H1 (cell line): ENCODE data around the gene C2CD4C. TPM values are rescaled to one million over a fixed set of nuclear protein-coding genes. Genes with fewer than 3 reads are reported as not detected.

ENCODE experiments used
- CTCF ChIA-PET: fragments of 300-600 bp; sonication (Branson Sonifier 250); formaldehyde crosslinking; loops from one replicate; lab custom pipeline; 2021; ENCODE audit not compliant: partially characterized antibody; lab: Charles Lee
- POLR2A ChIA-PET: fragments of 300-600 bp; sonication (Branson Sonifier 250); formaldehyde crosslinking; loops from one replicate; lab custom pipeline; 2021; ENCODE audit warnings: inconsistent platforms; ENCODE audit not compliant: partially characterized antibody; lab: Charles Lee
- DNase-seq, 2 experiments: peaks; one replicate each; pipeline versions ENCODE4 v3.0.0 to v3.0.0-alpha.2; 2010 to 2022; ENCODE audit warnings: low spot score in 2 of 2, low read depth in 1 of 2, mixed read lengths in 1 of 2
- FAIRE-seq: peaks from 2 replicates; lab custom pipeline; 2011; peaks lifted over from hg19 to GRCh38; lab: Jason Lieb, UNC
- H2AFZ ChIP-seq: 2 replicates; pipeline ENCODE4 v1.8.1; 2012; ENCODE audit warnings: low read length, inconsistent platforms
- H2AK5ac ChIP-seq: 2 replicates; pipeline ENCODE4 v1.6.1; 2013; ENCODE audit warnings: low read depth, low read length
- H2BK120ac ChIP-seq: replicated peaks from 2 replicates; pipeline ENCODE3; 2013; ENCODE audit warnings: low read depth, low read length, inconsistent platforms
- H2BK12ac ChIP-seq: 2 replicates; pipeline ENCODE4 v1.6.1; 2013; ENCODE audit warnings: low read depth, low read length
- H2BK15ac ChIP-seq: 2 replicates; pipeline ENCODE4 v1.6.1; 2013; ENCODE audit warnings: low read length
- H2BK20ac ChIP-seq: 2 replicates; pipeline ENCODE4 v1.6.1; 2013; ENCODE audit warnings: low read length
- H2BK5ac ChIP-seq: 2 replicates; pipeline ENCODE4 v1.6.1; 2013; ENCODE audit warnings: low read depth, low read length
- H3K14ac ChIP-seq: 2 replicates; pipeline ENCODE4 v1.6.1; 2013; ENCODE audit warnings: inconsistent platforms; ENCODE audit not compliant: insufficient read length
- H3K18ac ChIP-seq: 2 replicates; pipeline ENCODE4 v1.6.1; 2013; ENCODE audit warnings: low read length; ENCODE audit errors: extremely low read depth
- H3K23ac ChIP-seq: 2 replicates; pipeline ENCODE4 v1.6.1; 2013; ENCODE audit warnings: inconsistent platforms; ENCODE audit not compliant: insufficient read length
- H3K23me2 ChIP-seq: 2 replicates; pipeline ENCODE4 v1.6.1; 2013; ENCODE audit warnings: low read depth, low read length
- H3K27ac ChIP-seq: 2 replicates; pipeline ENCODE4 v1.6.1; 2011; ENCODE audit warnings: low read depth, low read length, inconsistent platforms
- H3K27me3 ChIP-seq, 4 experiments: replicated peaks in 1 of 4; 1 replicate in 1 of 4; 2 replicates in 3 of 4; pipeline versions ENCODE4 v1.6.1 to v1.8.1; 2011 to 2013; ENCODE audit warnings: low read length in 3 of 4, mild to moderate bottlenecking in 3 of 4, inconsistent platforms in 2 of 4, mixed read lengths in 2 of 4, moderate library complexity in 1 of 4; ENCODE audit not compliant: control insufficient read depth in 3 of 4, insufficient read depth in 3 of 4; ENCODE audit errors: extremely low read depth in 1 of 4
- H3K36me3 ChIP-seq, 4 experiments: 2 replicates each; pipeline versions ENCODE4 v1.6.1 to v1.8.1; 2011 to 2013; ENCODE audit warnings: mild to moderate bottlenecking in 4 of 4, low read length in 3 of 4, moderate library complexity in 2 of 4, control low read depth in 1 of 4, inconsistent platforms in 1 of 4; ENCODE audit not compliant: insufficient read depth in 4 of 4, control insufficient read depth in 2 of 4
- H3K4ac ChIP-seq: replicated peaks from 2 replicates; pipeline ENCODE3; 2013; ENCODE audit warnings: low read length, low read depth, mixed read lengths, inconsistent platforms; ENCODE audit not compliant: insufficient read length
- H3K4me1 ChIP-seq, 4 experiments: replicated peaks in 1 of 4; 1 replicate in 1 of 4; 2 replicates in 3 of 4; pipeline versions ENCODE4 v1.6.1 to v1.8.1; 2011 to 2013; ENCODE audit warnings: low read length in 3 of 4, inconsistent platforms in 2 of 4, mixed read lengths in 1 of 4; ENCODE audit not compliant: insufficient read depth in 4 of 4, control insufficient read depth in 3 of 4
- H3K4me2 ChIP-seq, 2 experiments: 2 replicates each; pipeline versions ENCODE4 v1.6.1 to v1.8.1; 2011 to 2013; ENCODE audit warnings: low read depth in 2 of 2, low read length in 2 of 2, control low read depth in 1 of 2, inconsistent platforms in 1 of 2, mild to moderate bottlenecking in 1 of 2; ENCODE audit not compliant: insufficient read depth in 1 of 2
- H3K4me3 ChIP-seq, 4 experiments: fragments of 200-600, 300-600 bp in 1 of 4; sonication (generic), shearing (Covaris generic), sonication (Bioruptor Twin) in 1 of 4; 2 replicates each; pipeline versions ENCODE4 v1.5.1 to v1.8.1; 2011 to 2016; ENCODE audit warnings: low read length in 4 of 4, low read depth in 3 of 4, control low read depth in 2 of 4, inconsistent platforms in 2 of 4, mild to moderate bottlenecking in 2 of 4, mixed read lengths in 1 of 4, moderate library complexity in 1 of 4; ENCODE audit not compliant: insufficient read depth in 2 of 4; ENCODE audit errors: extremely low read depth in 1 of 4
- H3K56ac ChIP-seq: replicated peaks from 2 replicates; pipeline ENCODE3; 2013; ENCODE audit warnings: low read depth, mild to moderate bottlenecking, mixed read lengths, low read length, inconsistent platforms; ENCODE audit not compliant: insufficient read length
- H3K79me1 ChIP-seq: 2 replicates; pipeline ENCODE4 v1.6.1; 2013; ENCODE audit warnings: low read depth, low read length, control low read depth
- H3K79me2 ChIP-seq, 2 experiments: 2 replicates each; pipeline versions ENCODE4 v1.6.1 to v1.8.1; 2012 to 2013; ENCODE audit warnings: low read length in 2 of 2, mild to moderate bottlenecking in 2 of 2, inconsistent platforms in 1 of 2; ENCODE audit not compliant: insufficient read depth in 2 of 2, control insufficient read depth in 1 of 2
- H3K9ac ChIP-seq, 4 experiments: replicated peaks in 1 of 4; 1 replicate in 1 of 4; 2 replicates in 3 of 4; pipeline versions ENCODE4 v1.6.1 to v1.8.1; 2011 to 2013; ENCODE audit warnings: low read depth in 3 of 4, low read length in 3 of 4, control low read depth in 2 of 4, mild to moderate bottlenecking in 2 of 4, moderate library complexity in 2 of 4, inconsistent platforms in 1 of 4; ENCODE audit errors: extremely low read depth in 1 of 4
- H3K9me3 ChIP-seq, 2 experiments: 2 replicates each; pipeline versions ENCODE4 v1.6.1 to v1.8.1; 2012 to 2013; ENCODE audit warnings: mild to moderate bottlenecking in 2 of 2, moderate library complexity in 2 of 2, control low read depth in 1 of 2, inconsistent platforms in 1 of 2, low read depth in 1 of 2, low read length in 1 of 2, mixed read lengths in 1 of 2; ENCODE audit not compliant: insufficient read depth in 2 of 2
- H4K20me1 ChIP-seq, 2 experiments: replicated peaks in 1 of 2; 2 replicates each; pipeline versions ENCODE3 to v1.8.1; 2011 to 2013; ENCODE audit warnings: inconsistent platforms in 2 of 2, low read length in 2 of 2, mild to moderate bottlenecking in 1 of 2; ENCODE audit not compliant: insufficient read depth in 2 of 2, control insufficient read depth in 1 of 2
- H4K5ac ChIP-seq: 2 replicates; pipeline ENCODE4 v1.6.1; 2013; ENCODE audit warnings: low read length, low read depth, mixed read lengths, inconsistent platforms; ENCODE audit not compliant: insufficient read length
- H4K8ac ChIP-seq: 2 replicates; pipeline ENCODE4 v1.8.0; 2013; ENCODE audit warnings: mild to moderate bottlenecking, moderate library complexity, low read length, inconsistent platforms; ENCODE audit not compliant: insufficient read depth; ENCODE audit errors: extremely low read depth
- H4K91ac ChIP-seq: replicated peaks from 2 replicates; pipeline ENCODE3; 2013; ENCODE audit warnings: low read length, mixed read lengths, inconsistent platforms; ENCODE audit not compliant: insufficient read length
- BCL11A ChIP-seq, 2 experiments: IDR thresholded peaks; one replicate each; pipeline ENCODE4 v1.6.1; 2011; ENCODE audit warnings: low read depth in 2 of 2, low read length in 2 of 2, mild to moderate bottlenecking in 2 of 2
- CBX5 ChIP-seq: fragments of 300-800, 300-1000 bp; sonication (generic); IDR thresholded peaks from 2 replicates; pipeline ENCODE4 v1.7.1; 2016; ENCODE audit warnings: antibody characterized with exemption, low read length, low read depth
- CEBPB ChIP-seq: IDR thresholded peaks from 2 replicates; pipeline ENCODE4 v1.6.1; 2012; ENCODE audit warnings: low read depth, low read length
- CHD1 ChIP-seq: IDR thresholded peaks from 2 replicates; pipeline ENCODE4 v1.6.1; 2012; ENCODE audit warnings: low read depth, low read length, improper control_type of control experiment
- GTF2F1 ChIP-seq: IDR thresholded peaks from 2 replicates; pipeline ENCODE4 v1.6.1; 2012; ENCODE audit warnings: low read depth, low read length, improper control_type of control experiment, borderline replicate concordance
- POLR2A ChIP-seq, 2 experiments: IDR thresholded peaks; 1 replicate in 1 of 2; 2 replicates in 1 of 2; pipeline ENCODE4 v1.6.1; 2011; ENCODE audit warnings: low read depth in 2 of 2, low read length in 2 of 2, mild to moderate bottlenecking in 2 of 2; ENCODE audit errors: control extremely low read depth in 1 of 2
- SIRT6 ChIP-seq: IDR thresholded peaks from one replicate; pipeline ENCODE4 v1.7.1; 2012; ENCODE audit warnings: low read length, inconsistent platforms
- SP4 ChIP-seq: IDR thresholded peaks from 2 replicates; pipeline ENCODE4 v1.6.1; 2012; ENCODE audit warnings: low read length, inconsistent platforms
- YY1 ChIP-seq: IDR thresholded peaks from 2 replicates; pipeline ENCODE4 v1.6.1; 2011; ENCODE audit warnings: low read depth, mild to moderate bottlenecking, low read length
- WGBS, 2 experiments: shearing (Covaris generic) in 1 of 2; methylation state at CpG; one replicate each; pipeline versions ENCODE4 v1.1.6 to v1.1.7; 2013 to 2015; ENCODE audit warnings: low lambda C conversion rate in 2 of 2, mixed read lengths in 2 of 2, inconsistent platforms in 1 of 2, low coverage in 1 of 2, missing lambda C conversion rate in 1 of 2; ENCODE audit not compliant: insufficient replicate concordance in 2 of 2, insufficient coverage in 1 of 2, insufficient read length in 1 of 2; ENCODE audit errors: extremely low coverage in 1 of 2, missing lambda C conversion rate in 1 of 2; 5-methylcytosine and 5-hydroxymethylcytosine counted together
- polyA plus RNA-seq, 7 experiments: library from polyadenylated mRNA; depleted of rRNA in 3 of 7; stranded (reverse) in 5 of 7; unstranded in 2 of 7; fragments of >200 nt in 5 of 7; fragments of 200-250 nt in 2 of 7; gene quantifications; 1 replicate in 5 of 7; 2 replicates in 1 of 7; 4 replicates in 1 of 7; pipeline versions ENCODE4 v1.2.1 to v1.2.3, GENCODE V29; 2011 to 2013; ENCODE audit warnings: missing spikeins in 2 of 7, mixed read lengths in 2 of 7
- total RNA-seq: library from RNA; stranded (reverse); fragmentation: NEBNext Ultra II Directional; extraction: Animal tissue kit (Norgen Biotek cat#: 25700); gene quantifications from 2 replicates; pipeline ENCODE4 v1.2.1, GENCODE V29; 2021
- TF ChIP-seq, protein P1 (sequence below): IDR thresholded peaks from 2 replicates; pipeline ENCODE4 v1.6.1; 2011; ENCODE audit warnings: low read depth, mild to moderate bottlenecking, low read length; ENCODE audit not compliant: insufficient read depth

C2CD4C gene
- total and polyA plus RNA-seq, 2 of the 8 experiments (the other 6 are each of a cell fraction or from before 2014, with no cell fraction given): 3.8 to 6.3 TPM

DNA sequence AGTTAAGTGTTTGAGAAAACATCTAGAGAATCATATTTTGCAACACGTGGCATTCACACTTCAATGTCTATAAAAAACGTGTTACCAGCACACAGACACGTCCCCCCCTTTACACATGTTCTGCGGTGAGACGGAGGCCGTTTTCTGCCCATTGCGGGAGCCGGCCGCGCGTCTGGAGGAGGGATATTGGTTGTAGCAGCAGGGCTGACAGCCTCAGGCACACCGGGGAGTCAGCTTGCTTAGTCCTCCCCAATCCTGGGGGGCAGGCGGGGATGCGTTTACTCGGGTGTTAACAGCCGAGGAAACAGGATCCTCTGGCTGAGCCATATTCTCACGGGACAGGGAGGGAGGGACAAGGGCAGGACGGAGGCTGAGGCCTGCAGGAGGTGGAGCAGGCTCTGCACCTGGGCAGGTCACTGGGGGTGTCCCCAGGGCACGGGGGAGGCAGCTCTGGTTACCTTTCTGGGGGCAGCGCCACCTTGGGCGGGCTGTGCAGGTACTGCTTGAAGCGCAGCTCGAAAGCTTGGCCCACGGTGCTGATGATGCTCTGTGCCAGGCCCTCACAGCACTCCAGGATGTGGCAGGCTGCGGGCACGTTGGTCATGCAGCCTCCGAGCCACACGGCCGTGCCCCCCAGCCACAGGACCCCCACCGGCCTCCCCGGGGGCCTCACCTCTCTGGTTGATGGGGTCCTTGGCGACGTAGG is 26.9 kb upstream of the C2CD4C start:
- no peak overlapping the region for H2BK15ac ChIP-seq
- H2BK120ac ChIP-seq: no peak overlapping the region
- no peak overlapping the region for H4K5ac ChIP-seq
- peaks cover 0 to 2% of the 10 kb centered on the region in 2 experiments for H4K20me1 ChIP-seq
- ChIA-PET CTCF (interaction anchor here (0.8 to 1.6 kb wide), 5 partner anchors 17 to 52 kb away, joined by 3 to 6 read pairs (median 4); no protein-coding TSS in a partner anchor), POLR2A (interaction anchor here (0.7 to 1.5 kb wide), 6 partner anchors 9 to 47 kb away, joined by 3 to 5 read pairs (median 3); partner anchors contain the start of gene C2CD4C)
- no peaks in the 10 kb centered on the region for H3K79me2 ChIP-seq
- no peak overlapping the region for H3K4ac ChIP-seq
- no peak overlapping the region for H2AFZ ChIP-seq
- FAIRE-seq: no peak
- no peak overlapping the region for H2AK5ac ChIP-seq
- no peak overlapping the region for H2BK12ac ChIP-seq
- no peaks in the 10 kb centered on the region for H3K79me1 ChIP-seq
- no peak overlapping the region for H3K4me2 ChIP-seq
- no peak overlapping the region for H3K23ac ChIP-seq
- peaks cover 0 to 5% (median 2%) of the 10 kb centered on the region in 4 experiments; a peak in 3 of 8 replicates for H3K36me3 ChIP-seq
- H3K27me3 ChIP-seq: no peaks in the 10 kb centered on the region
- no peak overlapping the region for H4K91ac ChIP-seq
- peaks cover 0 to 6% (median 2%) of the 10 kb centered on the region in 4 experiments; a peak in 3 of 7 replicates for H3K4me1 ChIP-seq
- peaks cover under 1 to 5% of the 10 kb centered on the region in 2 experiments; a peak in 2 of 4 replicates for H3K9me3 ChIP-seq
- H3K9ac ChIP-seq: no peak overlapping the region
- H4K8ac ChIP-seq: peak overlapping the region; percentile 25; the same call in 1 of the 2 replicates
- no peak overlapping the region for H2BK5ac ChIP-seq
- H3K18ac ChIP-seq: no peak overlapping the region
- H3K23me2 ChIP-seq: no peaks in the 10 kb centered on the region
- no peak overlapping the region for H3K56ac ChIP-seq
- no peak overlapping the region for H2BK20ac ChIP-seq
- DNase-seq: no peak
- no peak overlapping the region for H3K27ac ChIP-seq
- 78% methylated on average over 31 of the region's 33 CpGs; no CpG with 5 or more reads in 1 of the 2 experiments for WGBS, 2 experiments
- H3K4me3 ChIP-seq: no peak overlapping the region
- H3K14ac ChIP-seq: no peak overlapping the region
- TF ChIP-seq GTF2F1: no peak
- no peak for TF ChIP-seq YY1
- TF ChIP-seq CEBPB: no peak
- no peak for TF ChIP-seq CBX5
- no peak for TF ChIP-seq CHD1
- no peak for TF ChIP-seq SIRT6
- no peak for TF ChIP-seq POLR2A (IDR thresholded peaks at IDR 0.05; ENCODE audit: control extremely low read depth in 1 of 2, low read depth in 2 of 2, low read length in 2 of 2)
- no peak for TF ChIP-seq BCL11A (IDR thresholded peaks at IDR 0.05; ENCODE audit: low read depth in 2 of 2, low read length in 2 of 2)
- TF ChIP-seq, protein P1, sequence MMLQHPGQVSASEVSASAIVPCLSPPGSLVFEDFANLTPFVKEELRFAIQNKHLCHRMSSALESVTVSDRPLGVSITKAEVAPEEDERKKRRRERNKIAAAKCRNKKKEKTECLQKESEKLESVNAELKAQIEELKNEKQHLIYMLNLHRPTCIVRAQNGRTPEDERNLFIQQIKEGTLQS: no peak
- no peak for TF ChIP-seq SP4
